Measurements from ENCODE around the gene NXT2.
"Not testable (repeated sequence)": the region's sequence is repeated elsewhere in the genome, so short reads cannot be mapped to it uniquely, and the experiment has no call there.

Gene NXT2

DNA sequence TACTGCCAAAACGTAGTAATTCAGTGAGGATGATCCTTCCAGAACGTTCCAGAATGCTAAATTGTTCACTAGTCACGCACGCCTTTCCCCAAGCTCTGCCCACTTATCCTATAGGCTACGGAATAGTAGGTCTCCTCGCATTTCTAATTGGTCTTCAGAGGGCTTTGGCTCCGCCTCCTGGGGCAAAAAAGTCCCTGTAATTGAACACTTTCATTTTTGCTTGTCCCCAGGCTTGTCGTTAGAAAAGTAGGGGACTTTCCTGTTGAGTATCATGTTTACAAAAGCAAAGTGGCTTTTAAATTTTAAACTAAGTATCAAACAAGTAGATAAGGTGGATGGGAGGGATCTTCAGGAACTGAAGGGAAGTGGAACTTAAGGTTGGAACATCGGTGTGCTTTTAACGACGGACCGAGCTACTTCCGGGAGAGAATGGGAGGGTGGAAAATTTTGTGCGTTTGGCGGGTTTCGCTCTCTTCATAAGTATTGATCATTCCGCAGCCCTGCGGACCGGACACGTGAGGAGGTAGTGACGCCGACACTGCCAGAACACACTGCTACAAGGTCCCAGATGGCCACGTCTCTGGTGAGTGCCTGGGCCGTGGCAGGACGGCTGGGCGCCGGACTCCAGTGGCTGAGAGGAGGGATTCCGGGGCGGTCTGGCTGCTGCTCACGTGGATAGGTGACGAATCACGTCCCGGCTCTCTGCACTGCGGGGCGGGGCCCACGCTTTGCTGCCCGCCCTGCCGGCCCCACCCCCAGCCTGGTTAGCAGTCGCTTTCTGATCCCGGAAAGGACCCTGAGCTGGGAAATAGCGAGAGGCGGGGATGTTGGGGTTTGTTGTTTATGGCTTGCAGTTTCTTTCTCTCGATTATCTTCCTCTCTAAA, at the start of gene NXT2:
Gene NXT2, plus strand, starts transcription at position 406 of the 885 bp plus-strand sequence. Its CDS starts 163 bp downstream, at position 569.
- peak within 1 kb of the TSS; percentile 56 for H3K4me3 ChIP-seq (ENCODE audit: low read depth, low read length)

DNA sequence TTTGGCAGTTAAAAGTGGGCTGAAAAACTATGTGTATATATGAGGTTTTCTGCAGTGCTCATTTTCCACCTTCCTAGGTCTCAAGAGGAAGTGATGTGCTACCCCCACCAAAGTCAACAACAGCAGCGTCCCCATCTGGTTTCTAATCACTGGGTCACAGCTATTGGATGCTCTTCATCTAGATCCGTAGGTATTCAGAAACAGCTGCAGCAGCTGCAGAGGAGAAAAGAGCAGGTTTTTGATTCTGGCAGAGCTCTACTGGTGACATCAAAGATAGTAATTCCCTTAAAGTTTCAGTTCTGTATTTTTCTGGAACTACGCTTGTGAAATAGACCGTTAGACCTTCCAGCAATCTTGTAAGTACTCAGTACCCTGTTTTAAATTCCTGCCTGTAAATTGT, 49.0 kb upstream of the NXT2 start:
- H3K4me3 ChIP-seq (ENCODE audit: low read depth, low read length) = no peak overlapping the region
- DNase-seq (ENCODE audit: low read depth) = no peak

More for the DNA sequence above, at the start of gene NXT2:
- DNase-seq (ENCODE audit: low read depth) = peak; percentile 80

DNA sequence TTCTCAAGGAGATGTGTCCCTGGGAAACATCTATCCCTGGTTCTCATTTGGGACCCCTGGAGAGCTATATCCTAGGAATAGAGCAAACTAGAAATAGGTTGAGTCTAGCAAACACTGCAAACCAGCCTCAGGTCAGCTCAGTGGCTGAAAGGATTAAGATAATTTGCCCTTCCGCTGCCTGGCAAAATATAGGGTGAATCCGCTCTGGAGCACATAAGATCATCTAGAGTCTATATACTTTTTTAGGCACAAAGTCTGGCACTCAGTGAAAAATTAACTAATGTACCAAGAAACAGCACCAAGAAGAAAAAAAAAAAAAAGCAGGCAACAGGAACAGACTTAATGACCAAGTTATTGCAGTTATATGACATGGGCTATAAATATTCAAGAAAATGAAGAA, 47.5 kb upstream of the NXT2 start:
- no peak for DNase-seq (ENCODE audit: low read depth)
- H3K4me3 ChIP-seq (ENCODE audit: low read depth, low read length) = no peak overlapping the region

DNA sequence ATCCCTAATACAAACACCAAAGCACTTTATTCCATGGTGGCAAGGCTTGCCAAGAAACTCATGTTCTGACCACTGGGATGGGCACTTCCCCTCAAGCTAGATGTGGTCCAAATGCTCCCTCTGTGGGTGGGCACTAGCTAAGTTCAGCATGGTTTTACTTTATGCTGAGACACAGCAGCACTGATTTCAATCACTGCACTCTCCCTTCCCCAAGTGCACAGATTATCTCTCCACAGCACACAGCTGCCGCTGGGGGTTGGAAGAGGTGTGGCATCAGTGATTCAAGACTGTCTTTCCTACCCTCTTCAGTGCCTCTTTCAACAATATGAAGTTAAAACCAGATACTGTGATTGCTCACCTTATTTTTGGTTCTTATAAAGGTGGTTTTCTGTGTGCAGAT, 38.2 kb upstream of the NXT2 start:
- DNase-seq (ENCODE audit: low read depth) = no peak
- H3K4me3 ChIP-seq (ENCODE audit: low read depth, low read length) = no peak overlapping the region

DNA sequence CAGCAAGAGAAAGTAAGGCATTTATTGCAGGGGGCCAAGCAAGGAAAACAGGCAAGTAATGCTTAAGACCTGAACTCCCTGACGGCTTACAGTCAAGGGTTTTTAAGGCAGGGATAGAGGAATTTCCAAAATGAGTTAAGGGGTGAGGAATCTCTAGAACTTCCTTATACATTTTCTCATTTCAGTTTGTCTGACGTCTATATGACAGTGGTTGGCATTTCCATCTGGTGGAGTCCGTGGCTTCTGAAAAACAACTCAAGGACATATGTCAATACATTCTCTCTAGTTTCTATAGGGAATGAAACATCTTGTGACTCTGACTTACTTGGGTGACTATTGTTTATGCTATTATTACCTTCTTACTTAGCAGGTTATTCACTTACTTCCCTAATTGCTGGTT, 35.5 kb upstream of the NXT2 start:
- DNase-seq (ENCODE audit: low read depth) = no peak
- no peak overlapping the region for H3K4me3 ChIP-seq (ENCODE audit: low read depth, low read length)

DNA sequence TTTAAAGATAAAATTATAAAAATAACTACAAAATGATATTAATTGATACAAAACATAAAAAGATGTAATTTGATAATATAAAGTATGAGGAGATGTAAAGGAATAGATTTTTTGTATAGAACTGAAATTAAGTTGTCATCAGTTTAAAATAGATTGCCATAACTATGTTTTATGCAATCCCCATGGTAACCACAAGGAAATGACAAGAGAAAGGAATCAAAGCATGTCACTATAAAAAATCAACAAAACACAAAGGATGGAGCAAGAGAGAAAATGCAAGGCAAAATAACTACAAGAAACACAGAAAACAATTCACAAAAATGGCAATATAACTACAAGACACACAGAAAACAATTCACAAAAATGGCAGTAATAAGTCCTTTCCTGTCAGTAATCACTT, 27.7 kb upstream of the NXT2 start:
- no peak overlapping the region for H3K4me3 ChIP-seq (ENCODE audit: low read depth, low read length)
- DNase-seq (ENCODE audit: low read depth) = no peak

DNA sequence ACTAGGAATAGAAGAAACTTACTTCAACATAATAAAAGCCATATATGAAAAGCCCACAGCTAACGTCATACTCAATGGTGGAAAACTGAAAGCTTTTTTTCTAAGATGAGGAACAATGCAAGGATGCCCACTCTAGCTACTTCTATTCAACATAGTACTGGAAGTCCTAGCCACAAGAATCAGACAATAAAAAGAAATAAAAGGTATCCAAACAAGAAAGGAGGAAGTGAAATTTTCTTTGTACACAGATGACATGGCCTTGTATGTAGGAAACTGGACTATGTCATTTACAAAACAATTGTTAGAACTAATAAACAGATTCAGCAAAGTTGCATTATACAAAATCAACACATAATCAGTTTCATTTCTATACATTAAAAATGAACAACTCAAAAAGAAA, 25.5 kb upstream of the NXT2 start:
- no peak for DNase-seq (ENCODE audit: low read depth)
- no peak overlapping the region for H3K4me3 ChIP-seq (ENCODE audit: low read depth, low read length)

DNA sequence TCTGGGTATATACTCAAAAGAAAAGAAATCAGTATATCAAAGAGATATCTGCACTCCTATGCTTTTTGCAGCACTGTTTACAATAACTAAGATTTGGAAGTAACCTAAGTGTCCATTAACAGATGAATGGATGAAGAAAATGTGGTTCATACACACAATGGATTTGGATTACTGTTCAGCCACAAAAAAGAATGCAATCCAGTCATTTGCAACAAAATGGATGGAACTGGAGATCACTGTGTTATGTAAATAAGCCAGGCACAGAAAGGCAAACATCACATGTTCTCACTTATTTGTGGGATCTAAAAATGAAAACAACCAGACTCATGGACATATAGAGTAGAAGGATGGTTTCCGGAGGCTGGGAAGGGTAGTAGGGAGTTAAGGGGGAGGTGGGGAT, 17.6 kb upstream of the NXT2 start:
- DNase-seq (ENCODE audit: low read depth) = no peak
- no peak overlapping the region for H3K4me3 ChIP-seq (ENCODE audit: low read depth, low read length)

DNA sequence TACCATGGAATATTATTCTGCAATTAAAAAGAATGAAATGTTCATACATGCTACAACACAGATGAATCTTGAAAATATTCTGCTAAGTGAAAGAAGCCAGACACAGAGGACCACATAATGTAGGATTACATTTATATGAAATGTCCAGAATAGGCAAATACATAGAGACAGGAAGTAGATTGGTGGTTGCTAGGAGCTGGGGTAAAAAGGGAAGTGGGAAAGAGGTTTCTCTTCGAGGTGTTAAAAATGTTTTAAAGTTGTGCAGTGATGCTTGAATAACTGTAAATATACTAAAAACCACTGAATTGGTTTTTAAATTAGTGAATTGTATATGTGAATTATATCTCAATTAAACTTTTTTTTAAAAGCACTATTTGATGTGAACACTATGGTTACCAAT, 3.6 kb upstream of the NXT2 start:
- no peak overlapping the region for H3K4me3 ChIP-seq (ENCODE audit: low read depth, low read length)
- DNase-seq (ENCODE audit: low read depth) = no peak

DNA sequence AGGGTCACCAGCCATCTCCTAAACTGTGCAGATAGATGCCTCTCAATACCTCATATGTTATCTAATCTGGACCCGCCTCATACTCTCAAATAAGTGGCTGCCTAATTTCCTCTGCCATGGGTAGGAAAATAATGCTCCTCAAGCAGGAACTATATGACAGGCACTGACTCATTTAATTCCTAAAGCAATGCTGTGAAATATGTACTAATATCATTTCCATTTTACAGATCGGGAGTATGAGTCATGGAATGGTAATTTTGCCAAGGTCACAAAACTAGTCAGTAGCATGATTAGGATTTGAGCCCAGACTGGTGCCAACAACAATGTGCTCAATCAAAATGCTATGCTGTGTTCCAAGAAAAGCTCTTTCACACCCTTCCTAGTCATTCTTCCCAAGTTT, 3.0 kb upstream of the NXT2 start:
- no peak overlapping the region for H3K4me3 ChIP-seq (ENCODE audit: low read depth, low read length)
- no peak for DNase-seq (ENCODE audit: low read depth)

DNA sequence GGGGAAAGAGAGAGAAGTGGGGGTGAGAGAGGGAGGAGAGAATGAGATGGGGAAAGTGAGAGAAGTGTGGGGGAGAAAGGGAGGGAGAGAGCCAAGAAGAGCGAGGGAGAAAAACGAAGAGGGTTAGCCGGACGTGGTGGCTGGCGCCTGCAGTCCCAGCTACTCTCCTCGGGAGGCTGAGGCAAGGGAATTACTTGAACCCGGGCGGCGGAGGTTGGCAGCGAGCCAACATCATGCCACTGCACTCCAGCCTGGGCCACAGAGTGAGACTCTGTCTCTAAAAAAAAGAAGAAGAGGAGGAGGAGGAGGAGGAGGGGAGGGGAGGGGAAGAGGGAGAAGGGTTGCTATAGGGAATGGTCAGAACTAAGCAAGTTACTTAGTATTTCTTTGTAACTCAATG, 1.7 kb upstream of the NXT2 start:
- no peak for DNase-seq (ENCODE audit: low read depth)
- H3K4me3 ChIP-seq (ENCODE audit: low read depth, low read length) = no peak overlapping the region

DNA sequence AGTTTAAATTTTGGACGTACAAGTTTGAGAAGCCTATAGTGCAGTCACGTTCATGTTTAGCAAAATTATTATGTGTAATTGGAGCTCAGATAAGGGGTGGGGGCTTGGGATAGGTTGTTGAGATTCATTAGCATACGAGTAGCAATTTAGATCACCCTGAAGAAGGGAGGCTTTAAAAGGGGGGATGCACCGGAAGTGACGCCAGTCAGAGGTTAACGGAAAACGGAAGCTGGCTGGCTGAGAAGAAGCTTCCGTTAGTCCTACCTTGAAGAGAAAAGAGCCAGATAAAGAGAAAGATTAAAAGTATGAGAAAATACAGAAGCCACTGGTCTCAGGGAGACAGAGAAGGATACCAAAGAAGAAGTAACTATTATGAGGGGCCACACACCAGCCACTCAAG, 1.1 kb upstream of the NXT2 start:
- no peak overlapping the region for H3K4me3 ChIP-seq (ENCODE audit: low read depth, low read length)
- DNase-seq (ENCODE audit: low read depth) = no peak

DNA sequence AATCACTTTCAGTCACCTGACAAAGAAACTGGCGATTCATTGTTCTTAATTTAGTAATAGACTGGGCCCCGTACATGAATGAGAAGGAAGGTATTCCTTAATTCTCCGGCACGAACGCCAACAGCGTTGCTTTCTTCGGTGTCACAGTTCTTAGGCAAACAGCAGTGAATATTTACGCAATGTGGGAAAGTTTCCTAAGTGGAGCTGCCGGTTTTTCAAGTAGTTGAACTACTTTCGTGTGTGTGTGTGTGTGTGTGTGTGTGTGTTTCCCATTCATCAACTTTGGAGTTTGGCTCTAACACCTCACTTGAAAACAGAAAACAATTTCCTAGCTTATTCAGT, 651 bp downstream of the NXT2 start:
- DNase-seq (ENCODE audit: low read depth) = peak; percentile 25
- peak overlapping the region; percentile 56 for H3K4me3 ChIP-seq (ENCODE audit: low read depth, low read length)

DNA sequence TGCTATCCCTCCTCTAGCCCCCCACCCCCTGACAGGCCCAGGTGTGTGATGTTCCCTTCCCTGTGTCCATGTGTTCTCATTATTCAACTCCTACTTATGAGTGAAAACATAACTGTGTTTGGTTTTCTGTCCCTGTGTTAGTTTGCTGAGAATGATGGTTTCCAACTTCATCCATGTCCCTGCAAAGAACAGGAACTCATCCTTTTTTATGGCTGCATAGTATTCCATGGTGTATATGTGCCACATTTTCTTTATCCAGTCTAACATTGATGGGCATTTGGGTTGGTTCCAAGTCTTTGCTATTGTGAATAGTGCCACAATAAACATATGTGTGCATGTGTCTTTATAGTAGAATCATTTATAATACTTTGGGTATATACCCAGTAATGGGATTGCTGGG, 2.4 kb downstream of the NXT2 start:
- not testable (repeated sequence) for H3K4me3 ChIP-seq (ENCODE audit: low read depth, low read length); DNase-seq (ENCODE audit: low read depth)

DNA sequence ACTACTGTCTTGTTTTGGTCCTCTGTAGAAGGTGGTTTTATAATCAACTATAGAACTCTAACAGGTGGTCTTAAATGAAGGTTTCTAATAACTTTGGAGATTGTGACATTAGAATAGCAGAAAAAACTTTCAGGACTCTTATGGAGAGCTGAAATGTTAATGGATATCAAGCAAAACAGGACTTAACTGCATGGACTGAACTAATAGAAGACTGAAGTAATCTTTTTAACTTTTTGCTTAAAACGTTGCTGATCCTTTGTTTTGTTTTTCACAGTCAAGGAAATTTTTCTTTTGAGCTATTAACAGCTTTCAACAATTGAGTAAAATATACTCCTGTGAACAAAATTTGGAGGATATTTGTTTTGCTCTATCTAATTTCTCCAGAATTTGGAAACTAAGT, 17.2 kb downstream of the NXT2 start:
- no peak overlapping the region for H3K4me3 ChIP-seq (ENCODE audit: low read depth, low read length)
- DNase-seq (ENCODE audit: low read depth) = no peak

DNA sequence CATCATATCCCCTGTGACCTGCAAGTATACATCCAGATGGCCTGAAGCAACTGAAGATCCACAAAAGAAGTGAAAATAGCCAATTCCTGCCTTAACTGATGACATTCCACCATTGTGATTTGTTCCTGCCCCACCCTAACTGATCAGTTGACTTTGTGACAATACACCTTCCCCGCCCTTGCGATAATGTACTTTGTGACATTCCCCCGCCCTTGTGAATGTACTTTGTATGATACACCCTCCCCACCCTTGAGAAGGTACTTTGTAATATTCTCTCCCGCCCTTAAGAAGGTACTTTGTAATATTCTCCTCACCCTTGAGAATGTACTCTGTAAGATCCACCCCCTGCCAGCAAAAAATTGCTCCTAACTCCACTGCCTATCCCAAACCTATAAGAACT, 39.4 kb downstream of the NXT2 start:
- not testable (repeated sequence) for DNase-seq (ENCODE audit: low read depth); H3K4me3 ChIP-seq (ENCODE audit: low read depth, low read length)

DNA sequence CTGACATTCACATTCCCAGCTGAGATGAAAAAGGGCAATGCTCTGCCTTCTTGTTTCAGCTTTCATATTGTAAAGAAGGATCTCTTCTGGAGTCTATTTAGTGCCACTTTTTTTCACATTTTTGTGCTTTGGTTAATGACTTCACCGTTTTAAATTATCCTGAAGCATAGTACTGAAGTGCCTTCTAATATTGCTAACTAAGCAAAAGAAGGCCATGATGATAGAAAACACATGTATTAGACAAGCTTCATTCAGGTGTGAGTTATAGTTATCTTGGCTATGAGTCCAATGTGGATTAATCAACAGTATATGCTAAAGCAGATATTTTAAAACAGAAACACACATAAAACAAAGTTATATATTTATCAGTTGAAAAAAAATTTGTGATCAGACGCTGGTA, 40.4 kb downstream of the NXT2 start:
- DNase-seq (ENCODE audit: low read depth) = no peak
- no peak overlapping the region for H3K4me3 ChIP-seq (ENCODE audit: low read depth, low read length)

DNA sequence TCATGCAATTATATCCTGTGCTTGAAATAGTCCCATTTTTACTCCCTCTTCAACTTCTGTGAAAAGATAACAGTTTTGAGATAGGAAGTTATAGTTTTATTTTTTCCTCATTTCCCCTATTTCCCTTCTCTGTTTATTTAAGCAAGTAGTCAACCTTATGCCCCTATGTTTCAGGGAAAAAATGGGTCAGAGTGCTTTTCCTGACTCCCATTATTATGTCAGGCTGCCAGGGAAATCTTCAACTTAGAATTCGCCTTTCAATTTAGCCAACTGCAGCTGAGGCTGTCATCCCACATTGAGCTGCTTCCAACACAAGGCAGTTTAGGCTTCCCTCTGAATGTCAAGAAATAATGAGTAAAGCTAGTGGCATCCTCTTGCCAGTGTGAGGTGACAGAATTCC, 42.3 kb downstream of the NXT2 start:
- no peak for DNase-seq (ENCODE audit: low read depth)
- H3K4me3 ChIP-seq (ENCODE audit: low read depth, low read length) = no peak overlapping the region

DNA sequence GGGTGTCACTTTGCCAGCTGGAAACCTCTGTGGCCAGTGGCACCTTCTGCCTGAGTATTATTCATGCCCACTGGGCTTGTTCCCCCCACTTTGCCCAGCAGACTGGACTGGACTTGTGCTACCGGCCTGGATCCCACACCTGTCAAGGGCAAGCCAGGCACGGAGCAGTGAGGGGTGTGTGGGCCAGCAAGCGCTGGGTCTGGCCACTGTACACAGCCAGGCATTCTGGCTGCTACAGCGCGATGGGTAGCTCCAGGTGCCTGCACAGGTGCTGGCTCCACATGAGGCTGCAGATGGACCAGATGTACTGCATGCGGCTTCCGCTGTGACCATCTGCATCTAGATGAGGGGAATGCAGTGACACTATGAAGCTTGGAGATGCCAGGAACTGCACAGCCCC, 48.8 kb downstream of the NXT2 start:
- H3K4me3 ChIP-seq (ENCODE audit: low read depth, low read length) = no peak overlapping the region
- DNase-seq (ENCODE audit: low read depth) = no peak

DNA sequence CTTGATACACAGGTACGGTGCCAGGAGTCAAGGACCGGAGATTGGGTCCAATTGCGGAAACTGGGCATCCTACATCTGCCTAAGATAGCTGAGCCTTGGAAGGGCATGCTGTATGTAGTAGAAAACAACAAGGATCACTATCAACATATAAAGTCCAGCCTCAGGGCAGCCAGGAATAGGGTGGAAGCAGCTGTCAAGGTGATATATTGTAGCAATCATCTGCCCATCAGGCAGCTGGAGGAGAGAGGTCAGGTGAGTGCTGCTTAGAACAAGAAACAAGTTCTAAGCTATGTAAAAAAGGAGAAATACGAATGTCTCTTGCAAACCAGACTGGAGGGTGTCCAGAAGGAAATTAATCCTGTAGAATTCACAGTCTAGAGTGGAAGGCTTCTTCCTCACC, 53.5 kb downstream of the NXT2 start:
- no peak for DNase-seq (ENCODE audit: low read depth)

More for the DNA sequence above, 53.5 kb downstream of the NXT2 start:
- no peak overlapping the region for H3K4me3 ChIP-seq (ENCODE audit: low read depth, low read length)
